Adipose tissue (tissue), 3 donors: Measurements from ENCODE around the gene UNC45A. TPM values are rescaled to one million over a fixed set of nuclear protein-coding genes. Genes with fewer than 3 reads are reported as not detected.
"Not testable (repeated sequence)": the region's sequence is repeated elsewhere in the genome, so short reads cannot be mapped to it uniquely, and the experiment has no call there.

ENCODE experiments used
- H3K27ac ChIP-seq: one replicate; pipeline ENCODE4 v1.5.1; 2013; ENCODE audit warnings: low read depth, low read length
- WGBS, 3 donors: extraction: QIAGEN DNeasy Blood & Tissue Kit; methylation state at CpG; one replicate each; pipeline ENCODE4 v1.1.7; 2013; 5-methylcytosine and 5-hydroxymethylcytosine counted together
- polyA plus RNA-seq, 3 donors: library from polyadenylated mRNA; stranded (reverse); fragments of 200-250 nt; gene quantifications; one replicate each; pipeline ENCODE4 v1.2.3, GENCODE V29; 2013
- donor health status: healthy with polysubstance abuse.
- donor health status: Bipolar disorder and iron deficiency.
- donor health status: healthy.

UNC45A gene
- polyA plus RNA-seq, 3 donors = 35.3 to 50.6 (median 41.7) TPM

DNA sequence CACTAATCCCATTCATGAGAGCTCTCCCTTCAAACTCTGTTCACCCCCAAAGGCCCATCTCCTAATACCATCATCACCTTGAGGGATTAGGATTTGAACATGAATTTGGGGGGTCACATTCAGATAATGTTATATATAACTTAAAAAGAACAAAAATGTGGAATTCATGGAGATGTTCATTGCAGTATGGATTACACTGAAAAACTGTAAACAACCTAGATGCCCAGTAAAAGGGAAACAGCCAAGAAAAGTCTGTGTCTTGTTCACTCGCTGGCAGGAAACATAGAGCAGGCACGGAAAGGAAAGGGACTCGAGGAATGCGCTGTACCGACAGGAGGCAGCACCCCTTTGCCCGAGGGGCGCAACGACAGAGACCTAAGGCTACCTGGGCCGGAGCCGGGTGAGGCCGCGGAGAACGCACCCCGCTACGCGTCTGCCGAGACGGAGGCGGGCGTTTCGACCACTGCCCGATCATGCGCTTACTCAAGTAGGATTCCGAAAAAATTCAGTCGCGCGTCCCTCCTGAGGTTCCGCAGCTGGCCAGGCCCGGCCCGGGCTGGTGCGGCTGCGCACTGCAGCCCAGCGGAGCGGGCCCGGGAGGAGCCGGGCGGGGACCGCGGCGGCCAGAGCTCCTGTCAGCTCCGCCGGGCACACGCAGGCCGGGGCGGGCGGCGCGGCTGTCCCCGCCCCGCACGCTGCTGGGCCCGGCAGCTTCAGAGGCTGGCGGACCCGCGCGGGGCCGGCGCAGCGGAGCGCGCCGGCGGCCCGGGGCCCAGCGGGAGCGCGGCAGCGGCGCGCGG is 32.8 kb upstream of the UNC45A start:
- WGBS, 3 donors = 0 to 1% (median 0%) methylated on average over 52 to 71 of the region's 71 CpGs

DNA sequence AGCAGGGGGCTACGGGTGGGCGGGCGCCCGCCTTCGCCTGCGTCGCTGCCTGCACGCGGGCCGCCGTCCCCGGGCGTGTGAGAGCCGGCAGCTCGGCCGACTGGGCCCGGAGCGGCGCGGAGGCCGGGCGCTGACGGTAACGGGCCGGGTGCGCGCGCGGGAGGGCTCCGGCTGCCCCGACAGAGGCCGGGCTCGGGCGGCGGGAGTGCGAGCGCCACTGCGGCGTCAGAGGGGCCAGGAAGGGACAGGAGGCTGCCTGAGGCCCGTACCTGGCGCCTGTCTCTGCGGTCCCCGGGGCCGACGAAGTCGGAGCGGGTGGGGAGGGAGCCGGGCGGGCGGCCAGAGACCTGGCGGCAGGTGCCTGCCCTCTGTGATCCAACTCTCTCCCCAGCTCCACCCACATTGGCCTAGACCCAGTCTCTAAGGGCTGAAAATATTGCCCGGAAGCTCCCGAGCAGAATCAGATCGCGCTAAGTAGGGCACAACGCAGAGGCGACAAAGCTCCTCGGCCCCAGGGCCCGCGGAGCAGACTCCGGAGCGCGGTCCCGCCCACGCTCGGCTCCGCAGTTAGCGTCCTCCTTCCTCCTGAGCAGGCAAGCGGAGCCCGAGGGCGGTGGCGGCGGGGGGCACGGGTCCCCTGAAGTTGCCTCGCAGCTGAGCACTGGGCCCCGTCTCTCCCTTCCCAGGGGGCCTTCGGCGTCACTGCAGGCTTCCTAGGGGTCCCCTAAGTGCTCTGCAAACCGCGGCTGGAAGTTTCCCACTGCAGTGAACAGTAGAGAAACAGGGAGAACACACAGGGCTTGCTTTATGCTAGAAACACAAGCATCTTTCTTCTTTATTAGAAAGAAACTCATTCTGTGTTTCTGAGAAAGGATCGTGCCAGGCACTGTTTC is 32.0 kb upstream of the UNC45A start, which contains the start of gene MAN2A2:
MAN2A2 (plus strand) TSS at position 463 of the 893 bp plus-strand sequence. CDS start 906 bp downstream, outside the sequence.
- WGBS, 3 donors = 1% methylated on average over 68 to 81 of the region's 81 CpGs
- H3K27ac ChIP-seq = peak within 1 kb of the TSS; percentile 93

More for the DNA sequence above, 32.8 kb upstream of the UNC45A start:
- peak overlapping the region; percentile 93 for H3K27ac ChIP-seq

DNA sequence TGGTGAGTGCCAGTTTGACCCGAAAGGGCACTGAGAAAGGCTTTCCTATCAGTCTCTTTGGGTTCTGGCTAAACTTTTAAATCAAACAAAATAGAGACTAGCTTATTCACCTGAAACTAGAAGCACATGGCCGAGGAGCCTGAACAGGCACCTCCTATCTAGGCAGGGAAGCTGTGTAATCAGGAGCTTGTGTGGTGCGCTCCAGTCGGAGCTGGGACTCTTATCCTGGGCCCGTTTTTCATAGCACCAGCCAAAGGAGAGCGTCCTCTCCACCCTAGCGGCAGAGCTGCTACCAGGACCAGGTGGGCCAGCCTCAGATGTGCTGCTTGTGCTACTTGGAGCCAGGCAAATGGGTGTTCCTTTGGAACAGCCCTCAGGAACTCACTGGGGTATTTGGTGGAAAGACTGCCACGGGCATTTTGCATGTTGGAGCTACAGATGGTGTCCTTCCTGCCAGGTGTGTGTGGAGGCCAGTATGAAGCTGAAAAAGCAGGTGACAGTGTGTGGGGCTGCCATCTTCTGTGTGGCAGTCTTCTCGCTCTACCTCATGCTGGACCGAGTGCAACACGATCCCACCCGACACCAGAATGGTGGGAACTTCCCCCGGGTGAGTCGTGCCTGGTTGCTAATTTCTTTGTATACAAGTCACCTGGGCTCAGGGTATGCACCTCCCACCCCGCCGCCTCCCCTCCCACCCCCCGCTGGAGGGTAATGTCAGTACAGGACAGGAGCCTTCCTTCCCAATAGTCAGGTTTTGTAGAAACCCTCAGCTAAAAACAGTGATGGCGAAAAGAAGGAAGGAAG is 31.1 kb upstream of the UNC45A start:
- WGBS, 3 donors = 51 to 75% (median 72%) methylated on average over 18 of the region's 18 CpGs
- H3K27ac ChIP-seq = no peak overlapping the region

DNA sequence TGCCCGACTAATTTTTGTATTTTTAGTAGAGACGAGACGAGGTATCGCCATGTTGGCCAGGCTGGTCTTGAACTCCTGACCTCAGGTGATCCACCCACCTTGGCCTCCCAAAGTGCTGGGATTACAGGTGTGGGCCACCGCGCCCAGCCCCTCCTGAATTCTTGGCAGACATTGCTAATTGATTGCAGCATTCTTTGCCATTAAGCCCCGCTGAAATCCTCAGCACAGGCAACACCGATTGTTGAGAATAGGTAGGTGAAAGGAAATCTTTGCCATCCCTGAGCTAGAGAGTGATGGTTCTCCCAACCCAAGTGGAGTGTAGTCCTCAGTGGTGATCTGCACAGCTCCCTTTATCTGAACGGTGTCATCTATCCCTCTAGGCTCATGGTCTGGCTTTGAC is 30.3 kb upstream of the UNC45A start:
- WGBS, 3 donors = 91 to 97% (median 96%) methylated on average over 9 of the region's 9 CpGs

DNA sequence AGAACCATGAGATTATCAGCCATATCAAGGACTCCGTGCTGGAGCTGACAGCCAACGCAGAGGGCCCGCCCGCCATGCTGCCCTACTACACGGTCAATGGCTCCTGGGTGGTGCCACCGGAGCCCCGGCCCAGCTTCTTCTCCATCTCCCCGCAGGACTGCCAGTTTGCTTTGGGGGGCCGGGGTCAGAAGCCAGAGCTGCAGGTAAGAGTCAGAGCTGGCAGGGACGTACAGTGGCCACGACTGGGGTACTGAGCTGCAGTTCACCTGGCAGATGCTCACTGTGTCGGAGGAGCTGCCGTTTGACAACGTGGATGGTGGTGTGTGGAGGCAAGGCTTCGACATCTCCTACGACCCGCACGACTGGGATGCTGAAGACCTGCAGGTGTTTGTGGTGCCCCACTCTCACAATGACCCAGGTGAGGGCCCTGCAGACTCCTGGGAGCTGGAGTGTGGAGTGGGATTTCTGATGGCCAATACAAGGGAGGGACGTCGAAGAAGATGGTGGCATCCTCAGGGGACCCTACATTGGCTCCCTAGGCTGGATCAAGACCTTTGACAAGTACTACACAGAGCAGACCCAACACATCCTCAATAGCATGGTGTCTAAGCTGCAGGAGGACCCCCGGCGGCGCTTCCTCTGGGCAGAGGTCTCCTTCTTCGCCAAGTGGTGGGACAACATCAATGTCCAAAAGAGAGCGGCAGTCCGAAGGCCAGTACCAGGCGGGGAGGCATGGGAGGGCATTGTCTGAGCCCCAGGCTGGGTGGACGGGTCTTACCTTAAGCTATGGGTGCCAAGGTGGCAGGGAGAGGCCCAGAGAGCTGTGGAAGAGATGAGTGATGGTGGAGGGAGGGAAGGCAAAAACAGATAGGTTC is 29.5 kb upstream of the UNC45A start:
- 79 to 98% (median 96%) methylated on average over 28 of the region's 28 CpGs for WGBS, 3 donors
- H3K27ac ChIP-seq = no peak overlapping the region

More for the DNA sequence above, 30.3 kb upstream of the UNC45A start:
- no peak overlapping the region for H3K27ac ChIP-seq

DNA sequence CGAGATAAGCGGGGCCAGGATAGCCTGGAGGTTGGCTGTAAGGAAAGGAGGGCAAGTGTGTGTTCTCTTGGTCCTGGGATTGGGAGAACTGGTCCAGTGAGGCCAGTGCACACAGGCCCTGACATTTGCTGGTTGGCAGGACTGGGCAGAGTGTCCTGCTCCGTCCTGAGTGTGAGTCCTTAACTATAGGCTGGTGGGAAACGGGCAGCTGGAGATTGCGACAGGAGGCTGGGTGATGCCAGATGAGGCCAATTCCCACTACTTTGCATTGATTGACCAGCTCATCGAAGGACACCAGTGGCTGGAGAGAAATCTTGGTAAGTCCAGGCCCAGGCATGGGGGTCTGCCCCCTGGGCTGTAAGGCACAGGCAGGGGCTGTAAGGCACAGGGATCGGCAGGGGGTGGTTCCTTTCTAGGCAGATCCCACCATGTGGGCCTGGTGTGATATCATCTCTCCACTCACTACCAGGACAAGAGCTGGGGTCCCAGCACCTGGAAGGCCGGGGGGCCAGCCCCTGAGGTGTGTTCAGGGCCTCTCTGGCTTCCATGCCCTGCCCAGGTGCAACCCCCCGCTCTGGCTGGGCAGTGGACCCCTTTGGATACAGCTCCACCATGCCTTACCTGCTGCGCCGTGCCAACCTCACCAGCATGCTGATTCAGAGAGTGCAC is 28.8 kb upstream of the UNC45A start:
- 74 to 93% (median 92%) methylated on average over 11 of the region's 11 CpGs for WGBS, 3 donors
- no peak overlapping the region for H3K27ac ChIP-seq

DNA sequence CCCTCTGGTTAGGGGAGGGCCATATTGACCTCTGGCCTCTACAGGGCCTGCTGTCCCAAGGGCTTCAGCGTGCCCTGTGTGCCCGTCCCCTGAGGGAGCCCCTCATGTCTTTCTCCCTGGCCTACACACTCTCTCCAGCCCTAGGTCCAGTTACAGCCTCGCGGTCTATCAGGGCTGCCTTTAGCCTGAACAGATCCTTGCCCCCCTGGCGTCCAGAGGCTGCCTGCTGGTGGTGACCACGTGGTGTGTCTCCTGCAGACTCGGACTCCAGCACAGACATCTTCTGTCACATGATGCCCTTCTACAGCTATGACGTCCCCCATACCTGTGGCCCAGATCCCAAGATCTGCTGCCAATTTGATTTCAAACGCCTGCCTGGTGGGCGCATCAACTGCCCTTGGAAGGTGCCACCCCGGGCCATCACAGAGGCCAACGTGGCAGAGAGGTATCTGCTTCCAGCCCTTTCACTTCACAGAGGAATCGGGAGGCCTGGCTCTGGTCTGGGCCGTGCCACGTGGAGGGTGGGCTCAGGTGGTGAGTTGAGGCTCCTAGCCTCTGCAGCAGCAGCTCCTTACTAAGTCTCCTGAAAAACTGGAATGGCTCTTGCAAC is 27.9 kb upstream of the UNC45A start:
- H3K27ac ChIP-seq = no peak overlapping the region
- 76 to 89% (median 87%) methylated on average over 15 of the region's 15 CpGs for WGBS, 3 donors

DNA sequence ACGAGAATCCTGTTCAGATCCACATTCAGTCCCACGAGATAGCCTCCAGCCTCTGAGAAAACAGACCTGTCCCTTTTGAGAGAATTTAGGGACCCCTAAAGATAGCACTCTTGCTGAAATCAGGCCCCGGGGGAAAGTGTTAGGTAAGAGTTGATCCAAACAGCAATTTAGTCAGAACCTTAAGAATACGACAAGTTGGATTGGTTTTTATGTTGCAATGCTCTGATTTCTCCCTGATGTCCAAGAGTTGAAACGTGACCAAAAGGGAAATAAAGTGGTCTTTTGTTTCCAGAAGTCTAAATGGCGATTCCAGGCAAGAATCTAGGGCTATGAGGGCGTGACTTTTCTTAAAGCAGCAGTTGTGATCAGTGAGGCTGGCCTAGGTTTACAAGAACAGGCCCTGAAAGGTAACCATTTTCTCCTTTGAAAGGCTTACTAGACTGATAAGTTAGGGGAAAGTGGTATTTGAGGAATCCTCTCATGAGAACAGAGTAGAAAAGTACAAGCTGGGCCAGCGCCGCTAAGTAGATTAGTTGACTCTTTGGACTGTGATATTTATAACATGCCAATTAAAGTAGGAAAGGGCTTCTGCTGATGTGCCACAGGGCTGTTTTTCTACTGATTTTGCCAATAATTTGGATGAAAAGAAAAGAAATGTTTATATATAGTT is 27.1 kb upstream of the UNC45A start:
- 60 to 67% (median 61%) methylated on average over 9 of the region's 9 CpGs for WGBS, 3 donors
- no peak overlapping the region for H3K27ac ChIP-seq

DNA sequence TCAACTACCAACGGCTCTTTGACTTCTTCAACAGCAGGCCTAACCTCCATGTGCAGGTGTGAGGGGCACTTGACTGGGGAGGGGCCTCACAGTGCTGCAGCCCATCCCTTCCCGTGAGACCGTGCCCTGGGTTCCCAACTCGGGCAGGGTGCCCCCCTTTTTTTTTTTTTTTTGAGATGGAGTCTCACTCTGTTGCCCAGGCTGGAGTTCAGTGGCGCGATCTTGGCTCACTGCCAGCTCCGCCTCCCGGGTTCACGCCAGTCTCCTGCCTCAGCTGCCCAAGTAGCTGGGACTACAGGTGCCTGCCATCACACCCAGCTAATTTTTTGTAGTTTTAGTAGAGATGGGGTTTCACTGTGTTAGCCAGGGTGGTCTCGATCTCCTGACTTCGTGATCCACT is 25.6 kb upstream of the UNC45A start:
- 80 to 87% (median 81%) methylated on average over 11 of the region's 11 CpGs for WGBS, 3 donors
- H3K27ac ChIP-seq = not testable (repeated sequence)

DNA sequence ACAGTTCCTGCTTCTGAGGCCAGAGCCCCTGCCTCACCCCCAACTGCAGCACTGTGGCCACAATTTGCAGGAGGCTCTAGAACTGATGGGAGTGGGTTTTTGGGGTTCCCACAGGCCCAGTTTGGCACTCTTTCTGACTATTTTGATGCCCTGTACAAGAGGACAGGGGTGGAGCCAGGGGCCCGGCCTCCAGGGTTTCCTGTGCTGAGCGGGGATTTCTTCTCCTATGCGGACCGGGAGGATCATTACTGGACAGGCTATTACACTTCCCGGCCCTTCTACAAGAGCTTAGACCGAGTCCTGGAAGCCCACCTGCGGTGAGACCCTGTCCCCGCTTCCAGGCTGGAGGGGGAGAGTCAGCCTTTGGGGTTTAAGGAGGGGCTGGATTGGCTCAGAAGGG is 25.1 kb upstream of the UNC45A start:
- H3K27ac ChIP-seq = no peak overlapping the region
- 89 to 96% (median 93%) methylated on average over 8 of the region's 8 CpGs for WGBS, 3 donors

DNA sequence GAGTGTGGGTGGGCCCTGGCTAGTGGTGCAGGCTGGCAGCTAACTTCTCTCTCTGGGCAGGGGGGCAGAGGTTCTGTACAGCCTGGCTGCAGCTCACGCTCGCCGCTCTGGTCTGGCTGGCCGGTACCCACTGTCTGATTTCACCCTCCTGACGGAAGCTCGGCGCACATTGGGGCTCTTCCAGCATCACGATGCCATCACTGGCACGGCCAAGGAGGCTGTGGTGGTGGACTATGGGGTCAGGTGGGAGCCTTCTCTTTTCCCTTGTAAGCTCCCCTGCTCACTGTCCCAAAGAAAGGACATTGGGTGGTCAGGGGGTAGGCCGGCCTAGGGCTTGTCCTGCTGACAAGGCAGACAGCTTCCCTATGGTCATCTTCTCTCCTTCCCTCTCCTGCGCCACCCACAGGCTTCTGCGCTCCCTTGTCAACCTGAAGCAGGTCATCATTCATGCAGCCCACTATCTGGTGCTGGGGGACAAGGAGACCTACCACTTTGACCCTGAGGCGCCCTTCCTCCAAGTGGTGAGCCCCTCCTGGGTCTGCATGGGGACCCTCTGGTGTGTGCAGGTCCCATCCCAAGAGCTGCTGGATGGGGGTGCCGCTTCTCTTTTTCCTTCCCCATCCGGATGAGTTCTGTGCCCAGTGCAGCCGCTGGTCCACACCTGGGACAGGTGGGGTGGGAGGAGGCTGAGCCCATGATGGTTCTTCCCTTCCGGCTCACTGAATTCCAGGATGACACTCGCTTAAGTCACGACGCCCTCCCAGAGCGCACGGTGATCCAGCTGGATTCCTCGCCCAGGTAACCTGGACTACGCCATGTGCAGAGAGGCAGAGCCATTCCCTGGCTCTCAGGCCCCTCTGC is 24.4 kb upstream of the UNC45A start:
- H3K27ac ChIP-seq = no peak overlapping the region
- 93 to 96% (median 94%) methylated on average over 24 of the region's 24 CpGs for WGBS, 3 donors

DNA sequence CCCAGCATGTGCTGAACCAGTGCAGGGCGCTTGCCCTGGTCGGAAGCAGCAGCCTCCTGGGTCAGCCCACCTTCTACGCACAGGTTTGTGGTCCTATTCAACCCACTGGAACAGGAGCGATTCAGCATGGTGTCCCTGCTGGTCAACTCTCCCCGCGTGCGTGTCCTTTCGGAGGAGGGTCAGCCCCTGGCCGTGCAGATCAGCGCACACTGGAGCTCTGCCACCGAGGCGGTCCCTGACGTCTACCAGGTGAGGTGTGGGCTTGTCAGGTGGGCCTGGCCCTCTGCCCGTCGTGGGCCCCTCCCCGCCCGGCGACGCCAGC is 23.8 kb upstream of the UNC45A start:
- H3K27ac ChIP-seq = no peak overlapping the region
- 88 to 93% (median 89%) methylated on average over 19 of the region's 19 CpGs for WGBS, 3 donors

DNA sequence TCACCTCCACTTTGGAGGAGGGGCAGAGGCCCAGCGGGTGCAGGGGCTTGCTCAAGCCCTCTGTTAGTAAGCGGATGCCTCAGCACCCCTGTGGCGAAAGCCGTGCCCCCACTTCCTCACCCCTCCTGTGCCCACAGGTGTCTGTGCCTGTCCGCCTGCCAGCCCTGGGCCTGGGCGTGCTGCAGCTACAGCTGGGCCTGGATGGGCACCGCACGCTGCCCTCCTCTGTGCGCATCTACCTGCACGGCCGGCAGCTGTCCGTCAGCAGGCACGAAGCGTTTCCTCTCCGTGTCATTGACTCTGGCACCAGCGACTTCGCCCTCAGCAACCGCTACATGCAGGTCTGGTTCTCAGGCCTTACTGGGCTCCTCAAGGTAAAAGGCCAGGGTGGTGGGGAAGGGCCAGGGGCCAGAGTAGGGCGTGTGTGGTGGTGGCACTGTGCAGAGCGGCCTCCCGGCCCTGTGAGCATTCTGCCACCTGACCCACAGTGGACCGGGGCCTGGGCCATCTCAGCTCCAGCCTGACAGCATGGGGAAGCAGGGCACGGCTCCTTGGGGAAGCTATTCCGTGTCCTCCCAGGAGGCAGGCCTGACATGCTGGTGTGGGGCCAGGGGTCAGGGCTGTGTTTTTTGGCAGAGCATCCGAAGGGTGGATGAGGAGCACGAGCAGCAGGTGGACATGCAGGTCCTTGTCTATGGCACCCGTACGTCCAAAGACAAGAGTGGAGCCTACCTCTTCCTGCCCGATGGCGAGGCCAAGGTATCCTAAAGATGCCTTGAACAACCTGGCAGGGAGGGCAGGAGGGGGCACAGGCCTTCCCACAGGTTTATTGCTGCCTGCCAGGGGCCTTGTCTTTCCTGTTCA is 22.9 kb upstream of the UNC45A start:
- 87 to 92% (median 88%) methylated on average over 30 of the region's 30 CpGs for WGBS, 3 donors
- H3K27ac ChIP-seq = no peak overlapping the region

DNA sequence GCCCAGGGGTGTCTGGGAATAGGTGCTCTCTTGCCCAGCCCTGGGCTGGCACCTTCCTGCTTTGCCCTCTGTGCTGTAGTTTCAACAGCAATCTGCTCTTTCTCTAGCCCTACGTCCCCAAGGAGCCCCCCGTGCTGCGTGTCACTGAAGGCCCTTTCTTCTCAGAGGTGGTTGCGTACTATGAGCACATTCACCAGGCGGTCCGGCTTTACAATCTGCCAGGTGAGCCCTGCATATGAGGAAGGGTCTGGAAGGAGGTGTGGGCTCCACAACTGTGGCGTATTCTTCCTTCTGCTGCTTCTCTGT is 22.4 kb upstream of the UNC45A start:
- WGBS, 3 donors = 88 to 93% (median 90%) methylated on average over 7 of the region's 7 CpGs
- H3K27ac ChIP-seq = no peak overlapping the region

DNA sequence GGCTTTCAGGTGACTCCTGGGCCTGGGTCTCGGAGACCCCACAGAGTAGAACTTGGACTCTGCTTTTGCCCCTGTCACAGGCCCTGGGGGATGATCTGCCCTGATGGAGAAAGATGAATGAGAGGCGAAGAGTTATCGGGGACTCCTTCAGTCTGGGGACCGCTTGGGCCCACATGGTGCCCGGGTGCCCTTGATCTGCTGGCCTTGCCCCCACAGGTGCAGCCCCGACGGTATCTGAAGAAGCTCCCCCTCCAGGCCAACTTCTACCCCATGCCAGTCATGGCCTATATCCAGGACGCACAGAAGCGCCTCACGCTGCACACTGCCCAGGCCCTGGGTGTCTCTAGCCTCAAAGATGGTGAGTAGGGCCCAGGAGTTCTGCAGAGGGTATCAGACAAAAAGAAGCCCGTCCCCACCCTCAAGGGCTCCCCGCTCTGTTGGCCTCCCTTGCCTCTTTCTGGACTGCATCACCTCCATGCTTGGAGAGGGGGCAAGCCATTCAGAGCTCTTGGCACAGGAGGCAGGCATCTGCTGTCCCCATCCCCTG is 21.6 kb upstream of the UNC45A start:
- 93 to 94% (median 93%) methylated on average over 12 of the region's 12 CpGs for WGBS, 3 donors
- H3K27ac ChIP-seq = no peak overlapping the region
